ENCODE data around the gene RNF224. TPM values are rescaled to one million over a fixed set of nuclear protein-coding genes. Genes with fewer than 3 reads are reported as not detected.

The RNF224 gene
- polyA plus RNA-seq, result 10 to 100 TPM in 1 of 4 donors, under 1 TPM in 1, not detected in 2; 0.03 to 83.7 TPM
- long read RNA-seq, donor 1, partial matches to known transcripts, result 170 of 170 reads
- long read RNA-seq, donor 1, other reads (novel, unspliced or antisense), result 0 of 170 reads
- long read RNA-seq, donor 2, result 0 reads
- long read RNA-seq, donor 3, result 0 reads
- long read RNA-seq, donor 4, result 0 reads
- long read RNA-seq, donor 5, result 0 reads
- long read RNA-seq, donor 6, result 0 reads
- long read RNA-seq, donor 7, result 0 reads
- long read RNA-seq, donor 8, result 0 reads
- long read RNA-seq, donor 9, result 0 reads
- long read RNA-seq, donor 10, result 0 reads

- FAIRE-seq, result no peak
- 10 to 35% (median 15%) methylated on average over 25 of the region's 25 CpGs for WGBS, 3 donors
Measured at GRCh38 chr9:137227054-137227852, at the start of gene RNF224. Gene RNF224 (plus strand): TSS chr9:137227502. CDS start chr9:137228336, 834 bp downstream.

GRCh38 chr9:137178201-137178938, 48.9 kb upstream of the RNF224 start:
- FAIRE-seq (no peak), DNase-seq (no peak)
- Histone ChIP-seq H3K27ac (ENCODE audit: low read depth in 1 of 3, low read length in 2 of 3) (no peak overlapping the region), H3K27me3 (ENCODE audit: control insufficient read depth in 3 of 3, insufficient read depth in 3 of 3, low read length in 3 of 3) (peaks cover 0 to 6% (median 2%) of the 10 kb centered on the region in 3 donors), H3K4me1 (ENCODE audit: control insufficient read depth in 3 of 3, insufficient read depth in 2 of 3, low read depth in 1 of 3, low read length in 2 of 3) (peaks cover 0 to 3% (median 2%) of the 10 kb centered on the region in 3 donors), H3K4me3 (ENCODE audit: low read depth in 1 of 3, low read length in 3 of 3) (no peak overlapping the region), H3K36me3 (ENCODE audit: control insufficient read depth in 3 of 3, insufficient read depth in 2 of 3, low read depth in 1 of 3, low read length in 3 of 3) (peaks cover 13 to 67% (median 19%) of the 10 kb centered on the region in 3 donors), H3K9me3 (ENCODE audit: control insufficient read depth in 2 of 2, insufficient read depth in 1 of 2, low read depth in 1 of 2, low read length in 1 of 2) (no peaks in the 10 kb centered on the region)
- WGBS, 3 donors, result 92 to 95% (median 92%) methylated on average over 21 to 23 of the region's 23 CpGs

More at GRCh38 chr9:137227054-137227852, at the start of gene RNF224:
- Histone ChIP-seq H3K27ac (ENCODE audit: low read depth in 1 of 3, low read length in 2 of 3) (peak within 1 kb of the TSS in 1 of 3 donors; percentile 95), H3K9me3 (ENCODE audit: control insufficient read depth in 2 of 2, insufficient read depth in 1 of 2, low read depth in 1 of 2, low read length in 1 of 2) (no peaks in the 10 kb centered on the region), H3K4me1 (ENCODE audit: control insufficient read depth in 3 of 3, insufficient read depth in 2 of 3, low read depth in 1 of 3, low read length in 2 of 3) (peaks cover 0 to 86% (median 11%) of the 10 kb centered on the region in 3 donors), H3K36me3 (ENCODE audit: control insufficient read depth in 3 of 3, insufficient read depth in 2 of 3, low read depth in 1 of 3, low read length in 3 of 3) (peaks cover 0 to 14% (median 0%) of the 10 kb centered on the region in 3 donors), H3K4me3 (ENCODE audit: low read depth in 1 of 3, low read length in 3 of 3) (peak within 1 kb of the TSS in 1 of 3 donors; percentile 16), H3K27me3 (ENCODE audit: control insufficient read depth in 3 of 3, insufficient read depth in 3 of 3, low read length in 3 of 3) (no peaks in the 10 kb centered on the region)
- peak; percentile 87 to 89 for DNase-seq

- Histone ChIP-seq H3K27me3 (ENCODE audit: control insufficient read depth in 3 of 3, insufficient read depth in 3 of 3, low read length in 3 of 3) (peaks cover 0 to 1% (median 0%) of the 10 kb centered on the region in 3 donors), H3K4me1 (ENCODE audit: control insufficient read depth in 3 of 3, insufficient read depth in 2 of 3, low read depth in 1 of 3, low read length in 2 of 3) (peaks cover 0 to 3% (median 2%) of the 10 kb centered on the region in 3 donors), H3K36me3 (ENCODE audit: control insufficient read depth in 3 of 3, insufficient read depth in 2 of 3, low read depth in 1 of 3, low read length in 3 of 3) (peaks cover 16 to 74% (median 23%) of the 10 kb centered on the region in 3 donors), H3K9me3 (ENCODE audit: control insufficient read depth in 2 of 2, insufficient read depth in 1 of 2, low read depth in 1 of 2, low read length in 1 of 2) (no peaks in the 10 kb centered on the region), H3K27ac (ENCODE audit: low read depth in 1 of 3, low read length in 2 of 3) (no peak overlapping the region), H3K4me3 (ENCODE audit: low read depth in 1 of 3, low read length in 3 of 3) (no peak overlapping the region)
- DNase-seq (no peak), FAIRE-seq (no peak)
- WGBS, 3 donors, result 90 to 93% (median 92%) methylated on average over 19 of the region's 19 CpGs
Measured at GRCh38 chr9:137178939-137179630, 48.2 kb upstream of the RNF224 start.

- Histone ChIP-seq H3K4me1 (ENCODE audit: control insufficient read depth in 3 of 3, insufficient read depth in 2 of 3, low read depth in 1 of 3, low read length in 2 of 3) (peaks cover 0 to 3% (median 0%) of the 10 kb centered on the region in 3 donors), H3K27me3 (ENCODE audit: control insufficient read depth in 3 of 3, insufficient read depth in 3 of 3, low read length in 3 of 3) (no peaks in the 10 kb centered on the region), H3K27ac (ENCODE audit: low read depth in 1 of 3, low read length in 2 of 3) (no peak overlapping the region), H3K36me3 (ENCODE audit: control insufficient read depth in 3 of 3, insufficient read depth in 2 of 3, low read depth in 1 of 3, low read length in 3 of 3) (peaks cover 17 to 81% (median 25%) of the 10 kb centered on the region in 3 donors), H3K4me3 (ENCODE audit: low read depth in 1 of 3, low read length in 3 of 3) (no peak overlapping the region), H3K9me3 (ENCODE audit: control insufficient read depth in 2 of 2, insufficient read depth in 1 of 2, low read depth in 1 of 2, low read length in 1 of 2) (no peaks in the 10 kb centered on the region)
- DNase-seq (no peak), FAIRE-seq (no peak)
- 92 to 96% (median 96%) methylated on average over 16 to 17 of the region's 17 CpGs for WGBS, 3 donors
Measured at GRCh38 chr9:137179761-137180160, 47.5 kb upstream of the RNF224 start.

- H3K4me1 ChIP-seq (ENCODE audit: control insufficient read depth in 3 of 3, insufficient read depth in 2 of 3, low read depth in 1 of 3, low read length in 2 of 3), result peaks cover 0 to 2% (median 0%) of the 10 kb centered on the region in 3 donors
- DNase-seq (no peak), FAIRE-seq (no peak)
- H3K36me3 ChIP-seq (ENCODE audit: control insufficient read depth in 3 of 3, insufficient read depth in 2 of 3, low read depth in 1 of 3, low read length in 3 of 3), result peaks cover 17 to 88% (median 25%) of the 10 kb centered on the region in 3 donors
- H3K27ac ChIP-seq (ENCODE audit: low read depth in 1 of 3, low read length in 2 of 3), result no peak overlapping the region
- H3K4me3 ChIP-seq (ENCODE audit: low read depth in 1 of 3, low read length in 3 of 3), result no peak overlapping the region
- 95 to 97% (median 96%) methylated on average over 20 of the region's 20 CpGs for WGBS, 3 donors
- no peaks in the 10 kb centered on the region for H3K9me3 ChIP-seq (ENCODE audit: control insufficient read depth in 2 of 2, insufficient read depth in 1 of 2, low read depth in 1 of 2, low read length in 1 of 2)
- H3K27me3 ChIP-seq (ENCODE audit: control insufficient read depth in 3 of 3, insufficient read depth in 3 of 3, low read length in 3 of 3), result no peaks in the 10 kb centered on the region
Measured at GRCh38 chr9:137180491-137180890, 46.8 kb upstream of the RNF224 start.

- Histone ChIP-seq H3K27ac (ENCODE audit: low read depth in 1 of 3, low read length in 2 of 3) (no peak overlapping the region), H3K27me3 (ENCODE audit: control insufficient read depth in 3 of 3, insufficient read depth in 3 of 3, low read length in 3 of 3) (no peaks in the 10 kb centered on the region), H3K36me3 (ENCODE audit: control insufficient read depth in 3 of 3, insufficient read depth in 2 of 3, low read depth in 1 of 3, low read length in 3 of 3) (peaks cover 17 to 99% (median 25%) of the 10 kb centered on the region in 3 donors), H3K9me3 (ENCODE audit: control insufficient read depth in 2 of 2, insufficient read depth in 1 of 2, low read depth in 1 of 2, low read length in 1 of 2) (no peaks in the 10 kb centered on the region), H3K4me1 (ENCODE audit: control insufficient read depth in 3 of 3, insufficient read depth in 2 of 3, low read depth in 1 of 3, low read length in 2 of 3) (peaks cover 0 to 8% (median under 1%) of the 10 kb centered on the region in 3 donors), H3K4me3 (ENCODE audit: low read depth in 1 of 3, low read length in 3 of 3) (no peak overlapping the region)
- no peak for FAIRE-seq
- WGBS, 3 donors, result 91 to 96% (median 96%) methylated on average over 22 of the region's 22 CpGs
- no peak for DNase-seq
Measured at GRCh38 chr9:137181680-137182079, 45.6 kb upstream of the RNF224 start.

- peaks cover 17 to 98% (median 24%) of the 10 kb centered on the region in 3 donors for H3K36me3 ChIP-seq (ENCODE audit: control insufficient read depth in 3 of 3, insufficient read depth in 2 of 3, low read depth in 1 of 3, low read length in 3 of 3)
- no peak for FAIRE-seq
- WGBS, 3 donors, result 92 to 96% (median 92%) methylated on average over 16 to 17 of the region's 17 CpGs
Measured at GRCh38 chr9:137182836-137183235, 44.5 kb upstream of the RNF224 start.

More at GRCh38 chr9:137182836-137183235, 44.5 kb upstream of the RNF224 start:
- no peak for DNase-seq
- Histone ChIP-seq H3K4me3 (ENCODE audit: low read depth in 1 of 3, low read length in 3 of 3) (no peak overlapping the region), H3K27me3 (ENCODE audit: control insufficient read depth in 3 of 3, insufficient read depth in 3 of 3, low read length in 3 of 3) (no peaks in the 10 kb centered on the region), H3K9me3 (ENCODE audit: control insufficient read depth in 2 of 2, insufficient read depth in 1 of 2, low read depth in 1 of 2, low read length in 1 of 2) (no peaks in the 10 kb centered on the region), H3K4me1 (ENCODE audit: control insufficient read depth in 3 of 3, insufficient read depth in 2 of 3, low read depth in 1 of 3, low read length in 2 of 3) (peaks cover 0 to 20% (median 12%) of the 10 kb centered on the region in 3 donors), H3K27ac (ENCODE audit: low read depth in 1 of 3, low read length in 2 of 3) (no peak overlapping the region)
